Esophagus muscularis mucosa (tissue), 4 donors: ENCODE results near the gene SH3BGR.

ENCODE experiments used
- EP300 ChIP-seq: sonication (generic); formaldehyde crosslinking; IDR thresholded peaks from one replicate; pipeline ENCODE4 v1.6.1; 2017; ENCODE audit warnings: antibody characterized with exemption
- POLR2A ChIP-seq: fragments of 450-650 bp; IDR thresholded peaks from one replicate; pipeline ENCODE4 v1.6.1; 2017; ENCODE audit warnings: antibody characterized with exemption, moderate library complexity, mild to moderate bottlenecking, low read depth
- POLR2AphosphoS5 ChIP-seq, 2 donors: sonication (generic); formaldehyde crosslinking; IDR thresholded peaks; one replicate each; pipeline ENCODE4 v1.6.1; 2017; ENCODE audit warnings: antibody characterized with exemption in 2 of 2
- TF ChIP-seq, protein P1 (sequence below), 3 experiments: fragments of 200-600 bp in 2 of 3; fragments of 450-650 bp in 1 of 3; sonication (generic) in 2 of 3; IDR thresholded peaks; one replicate each; pipeline ENCODE4 v1.5.1; 2017 to 2019; ENCODE audit warnings: antibody characterized with exemption in 3 of 3, mild to moderate bottlenecking in 2 of 3, moderate library complexity in 1 of 3

DNA sequence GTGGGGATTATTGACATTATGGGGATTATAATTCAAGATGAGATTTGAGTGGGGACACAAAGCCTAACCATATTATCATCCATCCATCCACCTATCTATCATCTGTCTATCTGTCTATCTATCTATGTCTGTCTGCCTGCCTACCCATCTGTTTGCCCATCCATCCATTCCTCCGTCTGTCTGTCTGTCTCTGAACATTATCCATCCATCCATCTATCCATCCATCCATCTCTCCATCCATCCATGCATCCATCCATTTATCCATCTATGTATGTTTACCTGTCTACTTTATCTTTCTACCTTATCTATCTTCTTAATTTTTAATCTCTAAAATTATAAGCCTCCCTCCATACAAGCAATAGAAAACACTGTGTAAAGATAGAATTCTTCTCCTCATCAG is 47.4 kb downstream of the SH3BGR start:
- TF ChIP-seq, protein P1, sequence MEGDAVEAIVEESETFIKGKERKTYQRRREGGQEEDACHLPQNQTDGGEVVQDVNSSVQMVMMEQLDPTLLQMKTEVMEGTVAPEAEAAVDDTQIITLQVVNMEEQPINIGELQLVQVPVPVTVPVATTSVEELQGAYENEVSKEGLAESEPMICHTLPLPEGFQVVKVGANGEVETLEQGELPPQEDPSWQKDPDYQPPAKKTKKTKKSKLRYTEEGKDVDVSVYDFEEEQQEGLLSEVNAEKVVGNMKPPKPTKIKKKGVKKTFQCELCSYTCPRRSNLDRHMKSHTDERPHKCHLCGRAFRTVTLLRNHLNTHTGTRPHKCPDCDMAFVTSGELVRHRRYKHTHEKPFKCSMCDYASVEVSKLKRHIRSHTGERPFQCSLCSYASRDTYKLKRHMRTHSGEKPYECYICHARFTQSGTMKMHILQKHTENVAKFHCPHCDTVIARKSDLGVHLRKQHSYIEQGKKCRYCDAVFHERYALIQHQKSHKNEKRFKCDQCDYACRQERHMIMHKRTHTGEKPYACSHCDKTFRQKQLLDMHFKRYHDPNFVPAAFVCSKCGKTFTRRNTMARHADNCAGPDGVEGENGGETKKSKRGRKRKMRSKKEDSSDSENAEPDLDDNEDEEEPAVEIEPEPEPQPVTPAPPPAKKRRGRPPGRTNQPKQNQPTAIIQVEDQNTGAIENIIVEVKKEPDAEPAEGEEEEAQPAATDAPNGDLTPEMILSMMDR (IDR thresholded peaks at IDR 0.05): no peak
- TF ChIP-seq POLR2A (no peak), EP300 (no peak), POLR2AphosphoS5 (IDR thresholded peaks at IDR 0.05) (no peak)
